GM12878 (cell line): ENCODE results near the gene GEMIN8. TPM values are rescaled to one million over a fixed set of nuclear protein-coding genes. Genes with fewer than 3 reads are reported as not detected.

Experiments used
- ATAC-seq: fragments of 200-7000 bp; cut with Tn5 transposase; 3 replicates; pipeline ENCODE4 v1.9.1; 2020; ENCODE audit warnings: mild to moderate bottlenecking, moderate library complexity
- BruUV-seq: library from RNA; stranded (reverse); fragments of 400-500 nt; replicated peaks from 2 replicates; lab custom pipeline; 2021; lab: Mats Ljungman, UMichigan
- CTCF ChIA-PET: fragments of 300-600 bp; sonication (Branson Sonifier 250); formaldehyde crosslinking; extraction: SDS; loops from one replicate; lab custom pipeline; 2021; ENCODE audit warnings: inconsistent platforms; lab: Yijun Ruan, JAX
- POLR2A ChIA-PET: fragments of 350-600 bp; formaldehyde crosslinking; extraction: SDS; loops from one replicate; lab custom pipeline; 2021; ENCODE audit warnings: inconsistent platforms; lab: Charles Lee
- RAD21 ChIA-PET: fragments of 300-600 bp; sonication (Branson Sonifier 250); formaldehyde crosslinking; loops from one replicate; lab custom pipeline; 2023; ENCODE audit warnings: antibody characterized with exemption; ENCODE audit not compliant: unreplicated experiment; lab: Charles Lee
- SMC1A ChIA-PET: fragments of 300-600 bp; sonication (Branson Sonifier 250); formaldehyde crosslinking; loops from one replicate; lab custom pipeline; 2023; ENCODE audit not compliant: unreplicated experiment, uncharacterized antibody; lab: Charles Lee
- DNase-seq: peaks from one replicate; pipeline ENCODE4 v3.0.0-alpha.2; 2011; ENCODE audit warnings: low read depth, low spot score
- FAIRE-seq: peaks from 3 replicates; lab custom pipeline; 2011; peaks lifted over from hg19 to GRCh38; lab: Jason Lieb, UNC
- H2AFZ ChIP-seq: 2 replicates; pipeline ENCODE4 v1.6.0; 2011; ENCODE audit warnings: low read depth, low read length, control low read depth; ENCODE audit not compliant: control insufficient read depth
- H3K27ac ChIP-seq: 2 replicates; pipeline ENCODE4 v1.5.1; 2011; ENCODE audit warnings: control low read depth; ENCODE audit not compliant: control insufficient read depth, insufficient read depth
- H3K27me3 ChIP-seq, 2 experiments: replicated peaks in 1 of 2; 2 replicates each; pipeline versions ENCODE4 v1.6.0 to v1.6.1; 2011; ENCODE audit warnings: low read length in 1 of 2; ENCODE audit not compliant: control insufficient read depth in 2 of 2, insufficient read depth in 2 of 2
- H3K36me3 ChIP-seq, 2 experiments: 2 replicates each; pipeline ENCODE4 v1.5.1; 2011; ENCODE audit warnings: low read length in 1 of 2; ENCODE audit not compliant: control insufficient read depth in 2 of 2, insufficient read depth in 2 of 2
- H3K4me1 ChIP-seq: 2 replicates; pipeline ENCODE4 v1.6.1; 2011; ENCODE audit warnings: mild to moderate bottlenecking, low read length, moderate library complexity, mixed read lengths; ENCODE audit not compliant: control insufficient read depth, insufficient read depth
- H3K4me2 ChIP-seq: 2 replicates; pipeline ENCODE4 v1.6.0; 2011; ENCODE audit warnings: control low read depth; ENCODE audit not compliant: control insufficient read depth, insufficient read depth
- H3K4me3 ChIP-seq: fragments of 200-600 bp; sonication (generic); 2 replicates; pipeline ENCODE4 v1.5.1; 2016
- H3K79me2 ChIP-seq: 2 replicates; pipeline ENCODE4 v1.6.0; 2011; ENCODE audit warnings: low read length; ENCODE audit not compliant: control insufficient read depth, insufficient read depth
- H3K9ac ChIP-seq: 2 replicates; pipeline ENCODE4 v1.8.0; 2011; ENCODE audit warnings: low read length, control low read depth, mixed read lengths; ENCODE audit not compliant: control insufficient read depth, insufficient read depth
- H3K9me3 ChIP-seq: replicated peaks from 3 replicates; pipeline ENCODE4 v1.5.1; 2011; ENCODE audit warnings: mild to moderate bottlenecking, low read length; ENCODE audit not compliant: control insufficient read depth, insufficient read depth
- H4K20me1 ChIP-seq: 2 replicates; pipeline ENCODE4 v1.6.0; 2011; ENCODE audit not compliant: control insufficient read depth, insufficient read depth
- ATF3 ChIP-seq: IDR thresholded peaks from 2 replicates; pipeline ENCODE4 v1.6.1; 2011; ENCODE audit warnings: low read depth, mild to moderate bottlenecking, low read length, moderate library complexity, borderline replicate concordance; ENCODE audit errors: extremely low read depth
- BACH1 ChIP-seq: fragments of 450-650 bp; IDR thresholded peaks from 2 replicates; pipeline ENCODE4 v1.6.1; 2017; ENCODE audit warnings: mild to moderate bottlenecking, borderline replicate concordance
- DPF2 ChIP-seq: fragments of 450-650 bp; IDR thresholded peaks from 2 replicates; pipeline ENCODE4 v1.6.1; 2017; ENCODE audit warnings: mild to moderate bottlenecking
- EP300 ChIP-seq, 2 experiments: fragments of 150-350 bp in 1 of 2; IDR thresholded peaks; 2 replicates each; pipeline ENCODE4 v1.6.1; 2011 to 2012; ENCODE audit warnings: low read depth in 2 of 2, low read length in 2 of 2, borderline replicate concordance in 1 of 2, improper control_type of control experiment in 1 of 2, inconsistent platforms in 1 of 2; ENCODE audit not compliant: control insufficient read depth in 1 of 2
- IKZF1 ChIP-seq: fragments of 450-650 bp; conservative IDR thresholded peaks from 2 replicates; pipeline ENCODE4 v1.6.1; 2017; ENCODE audit warnings: antibody characterized with exemption, mild to moderate bottlenecking
- PBX3 ChIP-seq: IDR thresholded peaks from 2 replicates; pipeline ENCODE4 v1.6.1; 2011; ENCODE audit warnings: mild to moderate bottlenecking, low read depth, low read length, moderate library complexity; ENCODE audit not compliant: insufficient replicate concordance
- PKNOX1 ChIP-seq: fragments of 450-650 bp; IDR thresholded peaks from 2 replicates; pipeline ENCODE4 v1.6.1; 2016; ENCODE audit warnings: mild to moderate bottlenecking
- POLR2A ChIP-seq: IDR thresholded peaks from 2 replicates; pipeline ENCODE4 v1.6.1; 2011; ENCODE audit warnings: low read depth, mild to moderate bottlenecking, low read length
- RAD21 ChIP-seq: IDR thresholded peaks from 2 replicates; pipeline ENCODE4 v1.6.1; 2011; ENCODE audit warnings: mild to moderate bottlenecking, low read depth, low read length, moderate library complexity; ENCODE audit not compliant: insufficient read depth
- RBBP5 ChIP-seq: fragments of 200-600 bp; sonication (generic); conservative IDR thresholded peaks from 2 replicates; pipeline ENCODE4 v1.6.1; 2016
- SMC3 ChIP-seq: IDR thresholded peaks from 2 replicates; pipeline ENCODE4 v1.6.1; 2011; ENCODE audit warnings: low read length, improper control_type of control experiment, borderline replicate concordance
- SPI1 ChIP-seq: IDR thresholded peaks from 2 replicates; pipeline ENCODE4 v1.6.1; 2011; ENCODE audit warnings: low read depth, mild to moderate bottlenecking, low read length, moderate library complexity, borderline replicate concordance; ENCODE audit not compliant: insufficient read depth
- TCF12 ChIP-seq: IDR thresholded peaks from 2 replicates; pipeline ENCODE4 v1.6.1; 2011; ENCODE audit warnings: low read depth, mild to moderate bottlenecking, low read length
- TCF7 ChIP-seq: IDR thresholded peaks from 2 replicates; pipeline ENCODE4 v1.6.1; 2014; ENCODE audit warnings: antibody characterized with exemption, borderline replicate concordance
- whole genome bisulfite sequencing: methylation state at CpG from one replicate; pipeline ENCODE4 v1.1.6; 2016; ENCODE audit warnings: low lambda C conversion rate; ENCODE audit not compliant: insufficient replicate concordance, insufficient coverage; ENCODE audit errors: missing lambda C conversion rate; 5-methylcytosine and 5-hydroxymethylcytosine counted together
- in situ Hi-C: fragments of 300-500 bp; cut with MboI; formaldehyde crosslinking; loops from 9 replicates; pipeline ENCODE4 v1.14.3; 2018; ENCODE audit warnings: mixed read lengths
- intact Hi-C: fragments of 100-400 bp; cut with micrococcal nuclease; formaldehyde crosslinking; loops from one replicate; pipeline ENCODE4 v1.14.2; 2022; ENCODE audit not compliant: unreplicated experiment
- polyA plus RNA-seq, 11 experiments: library from polyadenylated mRNA; depleted of rRNA in 4 of 11; unstranded in 6 of 11; stranded (reverse) in 5 of 11; fragments of >200 nt; fragmentation: Nextera tagmentation in 4 of 11; fragmentation: Illumina TruSeq in 1 of 11; extraction: Ambion mirVana in 4 of 11; extraction: Trizol in 1 of 11; gene quantifications; 1 replicate in 1 of 11; 2 replicates in 10 of 11; pipeline versions ENCODE4 v1.2.1 to v1.2.3, GENCODE V29; 2011 to 2016; ENCODE audit warnings: inconsistent platforms in 2 of 11, missing spikeins in 2 of 11, low read depth in 1 of 11
- total RNA-seq, 4 experiments: library from RNA; depleted of rRNA in 3 of 4; stranded (reverse); fragments of >200 nt in 3 of 4; fragmentation: Illumina TruSeq in 1 of 4; extraction: Trizol in 1 of 4; gene quantifications; 2 replicates each; pipeline versions ENCODE4 v1.2.1 to v1.2.3, GENCODE V29; 2013 to 2021
- TF ChIP-seq, protein P1 (sequence below): fragments of 450-650 bp; IDR thresholded peaks from 2 replicates; pipeline ENCODE4 v1.6.1; 2017; ENCODE audit warnings: mild to moderate bottlenecking, moderate library complexity

GEMIN8 gene
- total and polyA plus RNA-seq, 10 of the 15 experiments (the other 5 are each of a cell fraction or from before 2014, with no cell fraction given) = 18.4 to 87.0 (median 27.7) TPM

DNA sequence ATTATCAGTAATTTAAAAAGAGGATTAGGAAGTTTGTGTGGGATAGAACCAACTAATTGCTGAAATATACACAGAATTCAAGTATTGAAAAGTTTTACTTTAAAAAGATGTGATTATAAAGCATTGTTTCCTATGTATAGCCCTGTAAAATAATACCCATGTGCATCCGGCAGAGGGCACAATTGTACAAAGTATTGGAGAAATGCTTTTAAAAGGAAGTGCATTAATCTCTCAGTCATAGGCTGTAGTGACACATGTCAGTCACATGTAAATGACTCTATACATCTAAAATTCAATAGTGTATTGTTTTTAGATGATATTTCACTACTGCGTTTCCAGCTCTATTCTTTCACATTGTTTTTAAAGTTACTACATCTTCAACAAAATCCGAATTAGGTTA lies 9.7 kb upstream of the GEMIN8 start:
- no peaks in the 10 kb centered on the region for H3K4me1 ChIP-seq
- DNase-seq = no peak
- no peaks in the 10 kb centered on the region for H3K79me2 ChIP-seq
- ChIA-PET RAD21 (interaction anchor here (0.8 to 1.5 kb wide), 4 partner anchors 489 to 1428 kb away, joined by 3 to 6 read pairs (median 4); partner anchors contain the start of gene GLRA2), SMC1A (interaction anchor here (0.7 to 1.7 kb wide), 8 partner anchors 9 to 1202 kb away, joined by 3 to 6 read pairs (median 4); no protein-coding TSS in a partner anchor), POLR2A (no interaction called here), CTCF (interaction anchor here (0.6 to 2.7 kb wide), 20 partner anchors 9 to 1293 kb away, joined by 3 to 16 read pairs (median 3); partner anchors contain the start of gene GEMIN8)
- H3K27ac ChIP-seq = no peak overlapping the region
- H3K9ac ChIP-seq = no peak overlapping the region
- no peak overlapping the region for H3K4me2 ChIP-seq
- FAIRE-seq = peak; percentile 74
- no peaks in the 10 kb centered on the region for H4K20me1 ChIP-seq
- peak; percentile 95 for ATAC-seq
- no TSS peak for BruUV-seq
- H3K4me3 ChIP-seq = no peak overlapping the region
- 30% methylated on average over 3 of the region's 3 CpGs for whole genome bisulfite sequencing
- intact Hi-C loops = loop anchor here (1.0 to 5.0 kb wide), 4 partner anchors 489 to 1428 kb away; no protein-coding TSS in a partner anchor
- no peak overlapping the region for H2AFZ ChIP-seq
- in situ Hi-C loops = loop anchor here (10.0 kb wide), 1 partner anchor 1105 kb away; no protein-coding TSS in a partner anchor
- no peaks in the 10 kb centered on the region for H3K9me3 ChIP-seq
- no peaks in the 10 kb centered on the region for H3K36me3 ChIP-seq
- H3K27me3 ChIP-seq = peaks cover 0 to 2% of the 10 kb centered on the region in 2 experiments; a peak in 1 of 4 replicates
- TF ChIP-seq SMC3 (peak; percentile 79), TCF7 (no peak), POLR2A (no peak), EP300 (IDR thresholded peaks at IDR 0.05; ENCODE audit: borderline replicate concordance in 1 of 2, control insufficient read depth in 1 of 2, low read depth in 2 of 2, low read length in 2 of 2) (peak in 1 of 2 experiments; percentile 99; a peak in 2 of 4 replicates), PBX3 (peak; percentile 96), ATF3 (no peak), IKZF1 (no peak), PKNOX1 (peak; percentile 97), DPF2 (peak; percentile 85), RAD21 (peak; percentile 88), SPI1 (peak; percentile 60; the same call in 1 of the 2 replicates), TCF12 (0 out of 2 replicates have a peak, but pooled peaks have one; percentile 36), RBBP5 (no peak), BACH1 (no peak)
- TF ChIP-seq, protein P1, sequence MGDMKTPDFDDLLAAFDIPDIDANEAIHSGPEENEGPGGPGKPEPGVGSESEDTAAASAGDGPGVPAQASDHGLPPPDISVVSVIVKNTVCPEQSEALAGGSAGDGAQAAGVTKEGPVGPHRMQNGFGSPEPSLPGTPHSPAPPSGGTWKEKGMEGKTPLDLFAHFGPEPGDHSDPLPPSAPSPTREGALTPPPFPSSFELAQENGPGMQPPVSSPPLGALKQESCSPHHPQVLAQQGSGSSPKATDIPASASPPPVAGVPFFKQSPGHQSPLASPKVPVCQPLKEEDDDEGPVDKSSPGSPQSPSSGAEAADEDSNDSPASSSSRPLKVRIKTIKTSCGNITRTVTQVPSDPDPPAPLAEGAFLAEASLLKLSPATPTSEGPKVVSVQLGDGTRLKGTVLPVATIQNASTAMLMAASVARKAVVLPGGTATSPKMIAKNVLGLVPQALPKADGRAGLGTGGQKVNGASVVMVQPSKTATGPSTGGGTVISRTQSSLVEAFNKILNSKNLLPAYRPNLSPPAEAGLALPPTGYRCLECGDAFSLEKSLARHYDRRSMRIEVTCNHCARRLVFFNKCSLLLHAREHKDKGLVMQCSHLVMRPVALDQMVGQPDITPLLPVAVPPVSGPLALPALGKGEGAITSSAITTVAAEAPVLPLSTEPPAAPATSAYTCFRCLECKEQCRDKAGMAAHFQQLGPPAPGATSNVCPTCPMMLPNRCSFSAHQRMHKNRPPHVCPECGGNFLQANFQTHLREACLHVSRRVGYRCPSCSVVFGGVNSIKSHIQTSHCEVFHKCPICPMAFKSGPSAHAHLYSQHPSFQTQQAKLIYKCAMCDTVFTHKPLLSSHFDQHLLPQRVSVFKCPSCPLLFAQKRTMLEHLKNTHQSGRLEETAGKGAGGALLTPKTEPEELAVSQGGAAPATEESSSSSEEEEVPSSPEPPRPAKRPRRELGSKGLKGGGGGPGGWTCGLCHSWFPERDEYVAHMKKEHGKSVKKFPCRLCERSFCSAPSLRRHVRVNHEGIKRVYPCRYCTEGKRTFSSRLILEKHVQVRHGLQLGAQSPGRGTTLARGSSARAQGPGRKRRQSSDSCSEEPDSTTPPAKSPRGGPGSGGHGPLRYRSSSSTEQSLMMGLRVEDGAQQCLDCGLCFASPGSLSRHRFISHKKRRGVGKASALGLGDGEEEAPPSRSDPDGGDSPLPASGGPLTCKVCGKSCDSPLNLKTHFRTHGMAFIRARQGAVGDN = no peak
